ENCODE data around the gene TAS2R43.
"Not testable (repeated sequence)": the region's sequence is repeated elsewhere in the genome, so short reads cannot be mapped to it uniquely, and the experiment has no call there.

The TAS2R43 gene

GRCh38 chr12:11078246-11078645, 13.9 kb downstream of the TAS2R43 start:
- no peak for TF ChIP-seq CTCF (IDR thresholded peaks at IDR 0.05)

GRCh38 chr12:11075642-11076041, 16.5 kb downstream of the TAS2R43 start:
- no peak overlapping the region for H3K4me3 ChIP-seq
- TF ChIP-seq CTCF (IDR thresholded peaks at IDR 0.05), result no peak
- DNase-seq (ENCODE audit: low spot score), result no peak
- H3K27ac ChIP-seq, result no peak overlapping the region

More at GRCh38 chr12:11078246-11078645, 13.9 kb downstream of the TAS2R43 start:
- no peak for DNase-seq (ENCODE audit: low spot score)
- Histone ChIP-seq H3K27ac (no peak overlapping the region), H3K4me3 (no peak overlapping the region)

- Histone ChIP-seq H3K27ac (no peak overlapping the region), H3K4me3 (no peak overlapping the region)
- TF ChIP-seq CTCF (IDR thresholded peaks at IDR 0.05), result no peak
- DNase-seq (ENCODE audit: low spot score), result no peak
These were observed 20.7 kb downstream of the TAS2R43 start for GRCh38 chr12:11071414-11071813.

GRCh38 chr12:11070999-11071398, 21.1 kb downstream of the TAS2R43 start:
- Histone ChIP-seq H3K4me3 (no peak overlapping the region), H3K27ac (no peak overlapping the region)
- TF ChIP-seq CTCF (IDR thresholded peaks at IDR 0.05), result no peak
- DNase-seq (ENCODE audit: low spot score), result no peak

GRCh38 chr12:11069854-11070365, 22.2 kb downstream of the TAS2R43 start:
- DNase-seq (ENCODE audit: low spot score), result no peak
- no peak for TF ChIP-seq CTCF (IDR thresholded peaks at IDR 0.05)
- H3K27ac ChIP-seq, result no peak overlapping the region
- no peak overlapping the region for H3K4me3 ChIP-seq

GRCh38 chr12:11067514-11067913, 24.6 kb downstream of the TAS2R43 start:
- no peak overlapping the region for H3K27ac ChIP-seq
- DNase-seq (ENCODE audit: low spot score), result no peak
- TF ChIP-seq CTCF (IDR thresholded peaks at IDR 0.05), result no peak
- no peak overlapping the region for H3K4me3 ChIP-seq

- DNase-seq (ENCODE audit: low spot score); H3K27ac ChIP-seq; H3K4me3 ChIP-seq: not testable (repeated sequence)
These were observed 29.9 kb downstream of the TAS2R43 start, which contains the start of gene TAS2R46 for GRCh38 chr12:11062194-11062593. Gene TAS2R46 (minus strand): TSS chr12:11062294. CDS start chr12:11062294, 0 bp downstream.

All from coronary artery (tissue), 2 donors.